ENCODE results near the gene RAMP3. TPM values are rescaled to one million over a fixed set of nuclear protein-coding genes. Genes with fewer than 3 reads are reported as not detected.
A peak's percentile ranks its signal among the peaks of the same experiment; 100 is the strongest.

RAMP3 gene
- total and polyA plus RNA-seq, 9 of the 15 experiments (the other 6 are each of a cell fraction or from before 2014, with no cell fraction given) = not detected

GRCh38 chr7:45132708-45133320, 24.8 kb upstream of the RAMP3 start:
- Histone ChIP-seq H3K36me3 (ENCODE audit: control insufficient read depth, insufficient read depth, low read length) (no peaks in the 10 kb centered on the region), H3K79me2 (ENCODE audit: control insufficient read depth, insufficient read depth, low read length) (no peaks in the 10 kb centered on the region), H3K9ac (ENCODE audit: insufficient read depth in 1 of 2, low read depth in 2 of 2, low read length in 2 of 2) (no peak overlapping the region), H3K9me3 (replicated peaks; ENCODE audit: control insufficient read depth, insufficient read depth, low read depth, low read length) (no peaks in the 10 kb centered on the region), H3K4me2 (ENCODE audit: insufficient read depth, low read length) (no peak overlapping the region), H3K4me1 (replicated peaks in 1 of 2; ENCODE audit: control insufficient read depth in 2 of 2, insufficient read depth in 2 of 2, low read length in 2 of 2) (peaks cover 2 to 7% of the 10 kb centered on the region in 2 experiments; a peak in 4 of 5 replicates), H3K9me1 (ENCODE audit: control insufficient read depth, insufficient read depth, low read length) (peaks cover 3% of the 10 kb centered on the region), H3K27me3 (ENCODE audit: control insufficient read depth in 2 of 2, insufficient read depth in 2 of 2, low read length in 2 of 2) (no peaks in the 10 kb centered on the region), H2AFZ (ENCODE audit: low read depth, low read length) (no peak overlapping the region), H3K27ac (ENCODE audit: extremely low read depth, low read depth, low read length) (no peak overlapping the region), H3K4me3 (no peak overlapping the region), H4K20me1 (replicated peaks; ENCODE audit: control insufficient read depth, insufficient read depth, low read length) (no peaks in the 10 kb centered on the region)
- TF ChIP-seq ESRRA (IDR thresholded peaks at IDR 0.05; ENCODE audit: borderline replicate concordance, low read depth) = peak; percentile 82
- TF ChIP-seq, protein P1, sequence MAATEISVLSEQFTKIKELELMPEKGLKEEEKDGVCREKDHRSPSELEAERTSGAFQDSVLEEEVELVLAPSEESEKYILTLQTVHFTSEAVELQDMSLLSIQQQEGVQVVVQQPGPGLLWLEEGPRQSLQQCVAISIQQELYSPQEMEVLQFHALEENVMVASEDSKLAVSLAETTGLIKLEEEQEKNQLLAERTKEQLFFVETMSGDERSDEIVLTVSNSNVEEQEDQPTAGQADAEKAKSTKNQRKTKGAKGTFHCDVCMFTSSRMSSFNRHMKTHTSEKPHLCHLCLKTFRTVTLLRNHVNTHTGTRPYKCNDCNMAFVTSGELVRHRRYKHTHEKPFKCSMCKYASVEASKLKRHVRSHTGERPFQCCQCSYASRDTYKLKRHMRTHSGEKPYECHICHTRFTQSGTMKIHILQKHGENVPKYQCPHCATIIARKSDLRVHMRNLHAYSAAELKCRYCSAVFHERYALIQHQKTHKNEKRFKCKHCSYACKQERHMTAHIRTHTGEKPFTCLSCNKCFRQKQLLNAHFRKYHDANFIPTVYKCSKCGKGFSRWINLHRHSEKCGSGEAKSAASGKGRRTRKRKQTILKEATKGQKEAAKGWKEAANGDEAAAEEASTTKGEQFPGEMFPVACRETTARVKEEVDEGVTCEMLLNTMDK (IDR thresholded peaks at IDR 0.05; ENCODE audit: borderline replicate concordance, insufficient read depth, low read depth, low read length, poor library complexity, severe bottlenecking) = no peak
- ATAC-seq (no peak), FAIRE-seq (no peak), DNase-seq (ENCODE audit: extremely low read depth in 1 of 4, low spot score in 3 of 4) (no peak)
- intact Hi-C loops (cut with micrococcal nuclease) (loop anchor here (10.0 kb wide), 1 partner anchor 278 kb away; no protein-coding TSS in a partner anchor), in situ Hi-C loops (cut with MboI) (loop anchor here (10.0 kb wide), 1 partner anchor 538 kb away; no protein-coding TSS in a partner anchor)
- BruUV-seq (replicated peaks) = no TSS peak
- ChIA-PET CTCF (ENCODE audit: low intra/inter-chr PET ratio) (interaction anchor here (0.9 kb wide), 1 partner anchor 166 kb away, joined by 3 read pairs; no protein-coding TSS in a partner anchor), POLR2A (interaction anchor here (0.7 to 1.4 kb wide), 3 partner anchors 10 to 879 kb away, joined by 3 to 8 read pairs (median 3); partner anchors contain the start of gene TBRG4)
- 42% methylated on average over 8 of the region's 8 CpGs for WGBS (ENCODE audit: insufficient coverage, low coverage, missing lambda C conversion rate)
